Coronary artery (tissue), 2 donors: ENCODE results near the gene NT5C3B.
A peak's percentile ranks its signal among the peaks of the same experiment; 100 is the strongest.
"Not testable (repeated sequence)": the region's sequence is repeated elsewhere in the genome, so short reads cannot be mapped to it uniquely, and the experiment has no call there.

Experiments used
- DNase-seq: peaks from one replicate; pipeline ENCODE4 v3.0.0-alpha.2; 2017; ENCODE audit warnings: low spot score
- H3K27ac ChIP-seq, 2 donors: fragments of 200-600 bp; sonication (generic); one replicate each; pipeline ENCODE4 v1.5.1; 2016 to 2019
- H3K4me3 ChIP-seq: fragments of 200-600 bp; sonication (generic); 2 replicates; pipeline ENCODE4 v1.5.1; 2016; ENCODE audit warnings: mild to moderate bottlenecking, moderate library complexity
- CTCF ChIP-seq: fragments of 200-600 bp; sonication (generic); IDR thresholded peaks from one replicate; pipeline ENCODE4 v1.5.1; 2019; ENCODE audit warnings: antibody characterized with exemption

Gene NT5C3B

GRCh38 chr17:41863074-41863848, 27.2 kb upstream of the NT5C3B start:
- DNase-seq = no peak
- no peak for TF ChIP-seq CTCF
- Histone ChIP-seq H3K27ac (no peak overlapping the region), H3K4me3 (peak overlapping the region; percentile 96)

GRCh38 chr17:41860254-41860931, 24.4 kb upstream of the NT5C3B start:
- TF ChIP-seq CTCF = no peak
- H3K27ac ChIP-seq = no peak overlapping the region
- H3K4me3 ChIP-seq = no peak overlapping the region
- DNase-seq = no peak

GRCh38 chr17:41851382-41851781, 15.3 kb upstream of the NT5C3B start:
- not testable (repeated sequence) for H3K27ac ChIP-seq, DNase-seq, H3K4me3 ChIP-seq

- DNase-seq = no peak
- H3K27ac ChIP-seq = peak overlapping the region in 1 of 2 donors; percentile 46
- H3K4me3 ChIP-seq = peak overlapping the region; percentile 15
These were observed 13.4 kb upstream of the NT5C3B start for GRCh38 chr17:41849251-41849990.

GRCh38 chr17:41848788-41849187, 12.8 kb upstream of the NT5C3B start:
- TF ChIP-seq CTCF = no peak
- H3K27ac ChIP-seq = peak overlapping the region in 1 of 2 donors; percentile 26
- H3K4me3 ChIP-seq = peak overlapping the region; percentile 26
- DNase-seq = no peak

More at GRCh38 chr17:41849251-41849990, 13.4 kb upstream of the NT5C3B start:
- TF ChIP-seq CTCF = no peak

- no peak overlapping the region for H3K27ac ChIP-seq
- TF ChIP-seq CTCF = no peak
These were observed 8.9 kb upstream of the NT5C3B start for GRCh38 chr17:41844971-41845370.

GRCh38 chr17:41840781-41841180, 4.7 kb upstream of the NT5C3B start:
- H3K27ac ChIP-seq, H3K4me3 ChIP-seq, DNase-seq: not testable (repeated sequence)

More at GRCh38 chr17:41844971-41845370, 8.9 kb upstream of the NT5C3B start:
- DNase-seq = no peak
- no peak overlapping the region for H3K4me3 ChIP-seq

- H3K4me3 ChIP-seq, DNase-seq, H3K27ac ChIP-seq: not testable (repeated sequence)
These were observed 3.4 kb upstream of the NT5C3B start for GRCh38 chr17:41839448-41839847.
